ENCODE data around the gene MBD4. TPM values are rescaled to one million over a fixed set of nuclear protein-coding genes. Genes with fewer than 3 reads are reported as not detected.
"Not testable (repeated sequence)": the region's sequence is repeated elsewhere in the genome, so short reads cannot be mapped to it uniquely, and the experiment has no call there.

The MBD4 gene
- 20.8 and 34.7 TPM in 2 replicates for total RNA-seq

DNA sequence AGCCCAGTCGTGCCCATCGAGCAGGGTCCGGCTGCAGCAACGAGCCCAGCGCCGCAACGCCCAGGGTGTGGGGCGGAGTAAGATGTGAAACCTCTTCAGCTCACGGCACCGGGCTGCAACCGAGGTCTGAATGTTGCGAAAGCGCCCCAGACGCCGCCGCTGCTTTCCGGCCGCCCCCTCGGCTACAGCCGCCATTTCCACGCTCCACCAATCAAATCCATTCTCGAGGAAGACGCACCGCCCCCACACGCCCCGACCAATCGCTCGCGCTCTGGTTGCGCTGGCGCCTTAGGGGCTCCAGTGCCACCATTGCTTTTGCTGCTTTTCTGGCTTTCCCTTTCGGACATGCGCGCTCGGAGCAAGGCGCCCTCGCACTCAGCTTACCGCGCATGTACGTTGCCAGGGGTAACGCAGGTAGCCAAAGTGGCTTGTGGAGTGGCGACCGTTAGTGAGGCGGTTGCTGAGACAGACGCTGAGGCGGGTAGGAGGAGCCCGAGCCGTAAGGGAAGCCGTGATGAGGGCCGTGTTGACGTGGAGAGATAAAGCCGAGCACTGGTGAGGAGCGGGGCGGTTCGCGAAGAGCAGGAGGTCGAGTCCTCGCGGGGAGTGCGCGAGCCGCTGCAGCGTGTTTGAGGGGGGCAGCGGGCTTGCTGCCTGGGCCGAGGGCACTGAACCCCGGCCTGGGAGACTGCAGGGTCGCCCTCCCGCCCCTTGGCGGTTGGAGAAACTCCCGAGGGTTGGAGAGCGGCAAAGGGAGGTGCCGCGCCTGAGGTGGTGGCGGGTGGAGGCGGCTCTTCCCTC, at the start of gene MBD4, which contains the start of gene IFT122:
Gene MBD4 (minus strand): TSS at position 132 of the 801 bp plus-strand sequence. CDS start 115 bp downstream, at position 17.
Gene IFT122 (plus strand): TSS at position 408 of the 801 bp plus-strand sequence. CDS start 107 bp downstream, at position 515.
- peak; percentile 98 for DNase-seq (ENCODE audit: low read depth)

DNA sequence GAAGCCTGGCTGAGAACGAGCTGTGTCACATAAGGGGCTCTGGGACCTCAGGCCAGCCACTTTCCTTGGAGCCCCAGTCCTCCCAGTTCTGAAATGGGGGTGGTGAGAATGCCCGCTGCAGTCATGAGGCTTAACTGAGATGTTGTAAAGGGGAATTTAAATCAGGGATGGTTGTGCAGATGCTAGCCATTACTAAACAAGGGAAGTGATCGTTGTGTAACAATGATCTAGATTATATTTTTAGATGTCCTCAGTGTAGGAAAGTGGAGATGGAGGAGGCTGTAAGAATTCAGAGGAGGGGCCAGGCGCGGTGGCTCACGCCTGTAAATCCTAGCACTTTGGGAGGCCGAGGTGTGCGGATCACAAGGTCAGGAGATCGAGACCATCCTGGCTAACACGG, 49.5 kb upstream of the MBD4 start:
- not testable (repeated sequence) for DNase-seq (ENCODE audit: low read depth)

DNA sequence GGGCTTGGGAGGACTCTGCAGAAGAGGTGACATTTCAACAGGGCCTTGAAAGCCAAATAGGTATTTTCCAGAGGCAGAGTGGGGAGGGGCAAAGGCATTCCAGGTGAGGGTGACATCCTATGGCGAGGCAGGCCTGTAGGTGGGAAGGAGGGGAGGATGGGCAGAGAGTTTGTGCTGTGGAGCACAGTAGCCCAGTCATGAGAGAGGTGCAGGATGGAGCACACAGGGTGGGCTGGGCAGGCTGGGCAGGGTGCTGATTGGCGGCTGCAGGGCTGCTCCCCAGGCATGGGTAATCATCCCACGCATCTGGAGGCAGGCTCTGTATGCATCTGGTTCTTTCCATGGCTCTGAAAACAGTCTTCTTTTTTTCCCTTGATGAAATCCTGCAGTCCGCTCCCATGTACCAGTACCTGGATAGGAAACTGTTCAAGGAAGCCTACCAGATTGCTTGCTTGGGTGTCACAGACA, 48.2 kb upstream of the MBD4 start:
- not testable (repeated sequence) for DNase-seq (ENCODE audit: low read depth)

DNA sequence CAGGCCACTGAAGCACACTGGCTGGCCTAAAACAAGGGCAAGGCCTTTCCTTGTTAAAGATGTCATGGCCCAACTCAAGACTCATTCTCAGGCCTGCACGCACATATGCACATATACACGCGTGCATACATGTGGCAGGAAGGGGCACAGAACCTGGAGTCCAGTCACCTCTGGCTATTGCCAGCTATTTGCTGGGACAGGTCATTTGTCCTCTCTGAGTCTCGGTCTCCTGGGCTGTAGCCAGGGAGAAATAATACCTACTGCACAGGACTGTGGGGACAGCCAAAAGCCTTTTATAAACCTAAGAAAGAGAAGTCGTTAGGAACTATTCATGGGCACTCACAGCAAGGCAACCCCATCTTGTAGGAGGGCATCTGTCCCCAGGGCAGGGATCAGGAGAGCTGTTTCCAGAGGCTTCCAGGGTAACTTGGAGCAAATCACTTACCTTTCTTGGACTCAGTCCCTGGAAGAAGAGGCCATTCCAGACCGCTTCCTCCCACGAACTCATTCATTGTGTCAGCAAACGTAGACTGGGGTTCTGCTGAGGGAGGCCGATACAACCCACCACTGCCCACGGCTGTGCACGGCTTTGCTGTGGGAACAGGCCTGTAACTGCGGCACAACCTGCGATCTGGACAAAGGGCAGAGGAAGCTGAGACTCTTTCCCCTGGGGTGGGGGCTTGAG, 47.6 kb upstream of the MBD4 start:
- no peak for DNase-seq (ENCODE audit: low read depth)

DNA sequence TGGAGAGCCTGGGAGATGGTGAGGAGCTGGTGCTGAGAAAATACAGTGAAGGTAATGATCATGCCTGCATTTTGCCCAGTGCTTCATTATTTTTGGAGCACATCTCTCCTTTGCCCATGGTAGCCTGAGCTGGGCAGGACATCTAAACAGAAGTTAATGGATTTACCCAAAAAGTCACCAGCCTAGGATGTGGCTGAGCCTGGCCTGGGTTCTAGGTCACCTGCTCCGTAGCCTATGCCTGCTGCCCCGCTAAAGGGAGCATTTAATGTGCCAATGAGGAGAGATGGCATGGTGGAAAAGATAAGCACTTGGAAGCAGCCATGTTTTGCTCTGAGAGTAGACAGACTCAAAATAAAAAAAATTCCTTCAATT, 46.9 kb upstream of the MBD4 start:
- no peak for DNase-seq (ENCODE audit: low read depth)

DNA sequence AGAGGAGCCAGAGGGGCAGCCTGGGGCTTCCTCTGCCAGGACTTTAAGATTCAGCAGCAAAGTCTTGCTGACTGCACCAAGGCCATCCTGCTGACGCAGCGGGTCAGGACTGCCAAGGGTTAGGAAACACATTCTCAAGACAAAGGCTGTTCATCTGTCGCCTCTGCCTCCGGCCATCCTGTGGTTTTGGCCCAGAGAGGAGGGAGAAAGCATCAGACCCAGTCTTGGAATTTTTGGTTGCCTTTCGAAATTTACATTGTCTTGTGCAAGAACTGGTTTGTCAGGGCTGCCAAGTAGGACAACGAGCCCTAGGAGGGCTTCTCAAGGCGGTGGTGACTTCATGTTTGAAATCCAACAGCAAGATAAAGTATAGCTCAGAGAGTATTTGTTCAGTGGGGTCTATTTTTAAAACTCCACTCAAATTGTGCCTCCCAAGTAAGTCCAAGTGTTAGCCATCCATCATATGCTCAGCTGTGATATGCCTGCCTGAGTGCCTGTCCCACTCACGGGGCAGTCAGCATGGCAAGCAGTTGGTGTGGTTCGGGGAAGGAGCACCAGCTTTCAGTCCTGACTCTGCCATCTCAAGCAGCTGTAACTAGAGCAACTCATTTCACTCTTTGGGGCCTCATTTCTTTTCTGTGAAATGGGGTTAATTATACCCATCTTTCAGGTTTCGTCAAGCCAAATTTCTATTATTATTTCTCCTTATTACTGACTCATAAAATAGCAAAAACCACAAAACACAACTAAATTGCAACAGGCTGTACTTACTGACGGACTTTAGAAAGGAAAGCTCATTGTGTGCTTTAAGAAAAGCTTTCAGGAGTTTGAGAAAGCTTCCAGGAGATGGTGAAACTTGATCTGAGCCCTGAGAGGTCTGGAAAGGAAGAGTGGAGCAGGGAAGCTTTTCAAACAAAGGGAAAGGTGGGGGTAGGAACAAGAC, 46.2 kb upstream of the MBD4 start:
- DNase-seq (ENCODE audit: low read depth), result peak; percentile 86

DNA sequence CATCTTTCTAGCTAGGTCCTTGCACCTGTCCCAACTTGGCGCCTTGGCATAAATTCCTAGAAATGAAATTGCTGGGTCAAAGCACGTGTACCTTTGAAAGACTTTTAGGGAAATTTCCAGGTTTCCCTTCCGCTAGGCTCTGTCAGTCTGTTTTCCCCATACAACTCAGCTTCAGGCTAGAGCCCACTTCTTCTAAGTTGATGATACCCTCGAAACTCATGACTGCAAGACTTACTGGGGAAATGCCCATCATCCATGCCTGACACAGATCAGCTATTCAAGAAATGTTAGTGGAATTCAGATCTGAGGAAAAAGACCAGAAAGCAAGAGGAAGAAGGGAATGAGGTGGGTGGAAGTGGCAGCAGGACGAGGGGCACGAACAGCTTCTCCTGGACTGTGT, 45.4 kb upstream of the MBD4 start:
- not testable (repeated sequence) for DNase-seq (ENCODE audit: low read depth)

DNA sequence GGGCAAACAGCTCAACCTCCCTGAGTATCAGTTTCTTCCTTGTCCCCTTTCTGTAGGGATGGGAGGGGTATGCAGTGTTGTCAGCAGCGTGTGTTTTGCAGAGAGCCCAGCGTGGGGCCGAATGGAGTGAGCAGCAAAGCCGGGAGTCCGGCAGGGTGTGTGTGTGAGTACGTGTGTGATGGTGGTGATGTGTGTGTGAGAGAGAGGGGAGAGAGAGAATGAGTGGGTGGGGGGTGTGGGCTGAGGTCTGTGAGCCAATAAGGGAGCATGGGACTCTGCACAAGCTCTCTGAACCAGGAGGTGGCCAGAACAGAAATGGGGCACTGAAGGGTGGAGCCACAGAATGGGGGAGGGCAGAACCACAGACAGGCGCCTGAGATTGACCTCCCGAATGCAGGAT, 44.1 kb upstream of the MBD4 start:
- DNase-seq (ENCODE audit: low read depth), result no peak

DNA sequence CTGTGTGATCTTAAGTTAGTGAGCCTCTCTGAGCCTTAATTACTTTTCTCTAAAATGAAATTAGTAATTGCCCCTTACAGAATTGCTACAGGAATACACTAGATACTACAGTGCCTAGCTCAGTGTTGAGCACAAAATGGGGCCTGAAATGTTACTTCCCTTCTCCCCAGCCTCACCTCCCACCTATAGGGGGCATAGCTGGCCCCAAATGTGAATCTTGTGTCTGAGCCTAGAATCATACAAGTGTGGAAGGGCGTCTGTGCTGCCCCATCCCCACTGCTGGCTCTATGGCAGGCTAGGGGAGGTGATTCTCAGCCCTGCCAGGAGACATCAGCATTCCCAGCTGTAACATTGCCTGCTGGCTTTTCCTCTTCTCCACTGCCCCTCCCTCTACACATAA, 43.0 kb upstream of the MBD4 start:
- no peak for DNase-seq (ENCODE audit: low read depth)

DNA sequence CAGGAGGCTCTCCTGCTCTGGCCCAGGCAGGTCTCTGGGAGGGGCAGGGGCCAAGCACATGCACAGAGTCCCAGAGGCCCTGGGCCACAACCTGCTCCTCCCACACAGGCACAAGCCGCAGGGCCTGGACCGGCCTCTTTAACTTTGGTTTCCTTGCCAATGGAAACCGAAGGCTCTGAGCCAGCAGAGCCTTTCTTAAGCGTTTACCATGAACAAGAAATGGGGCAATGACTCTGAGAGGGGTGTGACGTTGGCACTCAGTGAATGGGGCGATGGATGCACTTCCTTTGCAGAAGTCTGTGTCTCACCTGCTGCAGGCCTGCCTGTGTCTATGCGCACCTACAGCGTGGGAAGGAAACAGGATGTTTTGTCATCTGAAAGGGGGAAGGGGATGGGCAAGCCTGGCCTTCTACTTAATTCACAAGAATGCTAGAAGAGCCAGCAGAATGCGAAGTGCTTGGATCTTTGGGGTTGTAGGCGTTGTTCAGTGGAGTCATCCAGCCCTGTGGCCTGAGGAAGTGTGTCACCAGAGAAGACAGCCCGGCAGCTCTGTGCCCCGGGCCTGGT, 42.1 kb upstream of the MBD4 start:
- DNase-seq (ENCODE audit: low read depth), result no peak

DNA sequence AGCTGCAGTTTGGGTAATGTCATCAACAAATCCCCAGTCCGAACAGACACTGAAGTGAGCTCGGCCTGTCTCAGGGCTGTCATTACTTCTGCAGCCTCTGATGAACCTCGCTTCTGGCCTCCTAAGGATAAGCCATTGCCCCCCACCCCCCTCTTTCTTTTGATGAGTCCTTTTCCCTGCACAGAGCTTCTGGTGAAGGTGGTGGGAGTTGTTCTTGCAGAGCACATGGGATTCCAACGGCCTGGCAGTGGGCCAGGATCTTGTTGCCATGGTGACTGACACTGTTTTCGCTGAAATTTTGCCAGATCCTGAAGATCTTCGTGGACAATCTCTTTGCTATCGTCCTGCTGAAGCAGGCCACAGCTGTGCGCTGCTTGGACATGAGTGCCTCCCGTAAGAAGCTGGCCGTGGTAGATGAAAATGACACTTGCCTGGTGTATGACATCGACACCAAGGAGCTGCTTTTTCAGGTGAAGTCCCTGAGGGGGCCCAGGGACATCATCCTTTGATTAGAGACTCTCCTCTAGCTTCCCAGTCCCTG, 41.5 kb upstream of the MBD4 start:
- DNase-seq (ENCODE audit: low read depth), result not testable (repeated sequence)

DNA sequence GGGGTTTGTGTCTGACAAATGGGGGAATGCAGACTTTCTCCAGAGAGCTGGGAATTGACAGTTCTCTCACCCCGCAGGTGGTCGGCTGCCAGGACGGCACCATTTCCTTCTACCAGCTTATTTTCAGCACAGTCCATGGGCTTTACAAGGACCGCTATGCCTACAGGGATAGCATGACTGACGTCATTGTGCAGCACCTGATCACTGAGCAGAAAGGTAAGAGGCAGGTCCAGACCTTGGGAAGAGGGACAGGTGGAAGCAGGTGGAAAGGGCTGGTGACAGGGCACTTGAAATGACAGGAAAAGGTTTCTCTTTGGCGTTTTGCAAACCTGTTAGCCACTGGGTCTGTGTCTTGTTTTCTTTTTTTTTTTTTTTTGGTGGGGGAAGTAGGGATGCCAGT, 36.8 kb upstream of the MBD4 start:
- DNase-seq (ENCODE audit: low read depth), result no peak

DNA sequence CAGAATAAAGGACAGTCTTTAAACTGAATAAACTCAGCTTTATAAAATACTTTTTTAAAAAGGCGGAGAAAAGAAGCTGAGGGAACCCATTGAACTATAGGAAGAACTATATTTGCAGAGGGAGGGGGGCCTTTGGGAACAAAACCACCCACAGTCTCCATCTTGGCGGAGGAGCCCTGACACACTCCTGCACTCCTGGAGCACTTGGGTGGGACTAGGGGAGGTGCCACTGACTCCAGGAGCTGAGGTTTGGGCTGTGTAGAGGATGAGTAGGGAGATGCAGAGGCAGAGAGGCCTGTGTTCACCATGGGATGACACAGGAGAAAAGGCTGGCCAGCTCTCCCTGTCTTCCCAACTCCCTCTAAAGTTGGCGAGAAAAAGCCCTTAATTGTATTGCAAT, 36.1 kb upstream of the MBD4 start:
- DNase-seq (ENCODE audit: low read depth), result no peak

DNA sequence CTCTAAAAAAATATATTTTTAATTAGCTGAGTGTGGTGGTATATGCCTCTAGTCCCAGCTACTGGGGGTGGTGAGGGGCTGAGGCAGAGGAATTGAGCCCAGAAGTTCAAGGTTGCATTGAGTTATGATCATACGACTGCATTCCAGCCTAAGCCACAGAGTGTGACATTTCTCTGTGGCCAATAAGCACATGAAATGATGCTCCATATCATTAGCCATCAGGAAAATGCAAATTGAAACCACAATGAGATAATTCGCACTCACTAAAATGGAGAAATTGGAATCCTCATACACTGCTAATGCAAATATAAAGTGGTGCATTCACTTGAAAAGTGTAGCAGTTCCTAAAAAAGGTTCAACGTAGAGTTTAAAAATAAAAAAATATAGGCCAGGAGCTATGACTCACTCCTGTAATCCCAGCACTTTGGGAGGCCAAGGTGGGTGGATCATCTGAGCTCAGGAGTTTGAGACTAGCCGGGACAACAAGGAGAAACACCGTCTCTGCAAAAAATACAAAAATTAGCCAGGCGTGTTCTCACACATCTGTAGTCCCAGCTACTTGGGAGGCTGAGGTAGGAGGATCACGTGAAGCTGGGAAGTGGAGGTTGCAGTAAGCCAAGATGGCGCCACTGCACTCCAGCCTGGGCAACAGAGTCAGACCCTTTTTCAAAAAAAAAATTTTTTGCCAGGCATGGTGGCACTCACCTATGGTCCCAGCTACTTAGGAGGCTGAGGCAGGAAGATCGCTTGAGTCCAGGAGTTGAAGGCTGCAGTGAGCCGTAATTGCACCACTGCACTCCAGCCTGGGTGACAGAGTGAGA, 35.4 kb upstream of the MBD4 start:
- no peak for DNase-seq (ENCODE audit: low read depth)

DNA sequence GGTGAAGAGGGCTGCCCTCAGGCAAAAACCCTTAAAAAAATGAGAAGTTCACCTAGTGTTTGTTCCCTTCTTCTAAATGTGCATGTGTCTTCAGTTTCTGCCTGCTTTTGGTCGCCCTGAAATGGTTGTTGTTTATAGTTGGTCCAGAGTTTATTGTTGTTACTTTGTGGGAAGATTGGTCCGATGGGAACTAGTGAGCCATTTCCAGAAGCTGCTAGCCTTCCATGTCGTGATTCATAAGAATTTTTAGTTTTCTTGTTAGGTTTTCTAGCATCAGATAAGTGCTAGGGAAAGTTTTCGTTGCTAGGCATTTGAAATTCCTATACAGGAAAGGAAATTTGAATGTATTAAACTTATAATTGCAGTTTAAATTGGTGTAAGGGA, 34.0 kb upstream of the MBD4 start:
- DNase-seq (ENCODE audit: low read depth), result no peak

DNA sequence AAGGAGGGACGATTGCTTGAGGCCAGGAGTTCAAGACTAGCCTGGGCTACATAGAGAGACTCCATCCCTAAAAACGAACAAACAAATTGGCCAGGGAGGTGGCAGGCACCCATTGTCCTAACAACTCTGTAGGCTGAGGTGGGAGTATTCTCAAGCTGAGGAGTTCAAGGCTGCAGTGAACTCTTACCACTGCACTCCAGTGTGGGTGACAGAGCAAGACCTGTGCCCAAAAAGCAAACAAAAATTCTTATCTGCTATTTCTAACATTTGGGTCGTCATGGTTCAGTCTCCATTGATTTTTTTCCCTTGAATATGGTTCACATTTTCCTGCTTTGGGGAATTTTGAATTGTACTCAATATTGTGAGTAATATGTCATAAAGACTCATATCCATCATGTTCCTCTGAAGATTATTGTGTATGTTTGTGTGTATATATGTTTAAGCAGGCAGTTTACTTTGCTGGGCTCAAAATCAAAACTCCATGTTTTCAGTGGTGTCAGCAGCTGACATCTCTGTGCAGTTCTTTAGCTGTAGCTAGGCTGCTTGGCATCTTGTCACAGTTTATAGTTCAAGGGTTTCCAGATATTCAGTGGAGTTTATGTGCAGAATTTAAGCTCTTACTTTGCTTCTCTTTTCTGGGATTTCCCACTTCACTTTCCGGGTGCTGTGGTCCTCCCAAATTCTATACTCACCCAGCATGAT, 33.5 kb upstream of the MBD4 start:
- DNase-seq (ENCODE audit: low read depth), result no peak

DNA sequence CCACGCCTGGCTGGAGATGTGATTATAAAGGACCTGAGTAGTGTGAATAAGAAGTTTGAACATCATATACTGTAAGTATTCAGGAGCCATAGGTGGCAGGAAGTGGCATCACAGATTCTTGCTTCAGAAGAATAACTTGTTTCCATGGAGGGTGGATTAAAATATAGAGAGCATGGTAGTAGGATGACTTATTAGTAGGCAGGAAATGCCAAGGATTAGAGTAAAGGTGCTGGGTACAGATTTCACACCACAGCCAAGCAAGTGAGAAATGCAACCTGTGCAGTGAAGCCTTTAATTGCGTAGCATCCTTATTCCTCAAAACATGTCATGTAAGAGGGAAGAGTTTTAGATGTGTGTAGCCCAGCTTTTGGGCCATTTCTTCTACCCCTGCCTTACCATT, 31.1 kb upstream of the MBD4 start:
- DNase-seq (ENCODE audit: low read depth), result peak; percentile 33

DNA sequence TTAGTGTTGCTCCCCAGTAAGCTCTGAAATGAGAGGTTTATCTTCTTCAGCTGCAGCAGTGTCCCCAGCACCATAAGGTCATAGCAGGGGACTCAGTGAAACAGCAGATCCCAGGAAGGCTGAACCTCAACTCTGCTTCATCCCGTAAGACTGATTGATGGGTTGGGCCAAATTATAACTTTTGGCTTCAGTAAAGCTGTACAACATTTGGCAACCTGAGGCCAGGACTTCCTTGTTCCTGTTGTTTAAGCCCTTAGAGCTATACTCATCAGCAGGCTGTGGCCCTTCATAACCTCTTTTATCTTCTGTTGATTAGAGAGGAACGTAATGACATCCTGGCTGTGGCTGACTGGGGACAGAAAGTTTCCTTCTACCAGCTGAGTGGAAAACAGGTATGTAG, 29.3 kb upstream of the MBD4 start:
- no peak for DNase-seq (ENCODE audit: low read depth)

DNA sequence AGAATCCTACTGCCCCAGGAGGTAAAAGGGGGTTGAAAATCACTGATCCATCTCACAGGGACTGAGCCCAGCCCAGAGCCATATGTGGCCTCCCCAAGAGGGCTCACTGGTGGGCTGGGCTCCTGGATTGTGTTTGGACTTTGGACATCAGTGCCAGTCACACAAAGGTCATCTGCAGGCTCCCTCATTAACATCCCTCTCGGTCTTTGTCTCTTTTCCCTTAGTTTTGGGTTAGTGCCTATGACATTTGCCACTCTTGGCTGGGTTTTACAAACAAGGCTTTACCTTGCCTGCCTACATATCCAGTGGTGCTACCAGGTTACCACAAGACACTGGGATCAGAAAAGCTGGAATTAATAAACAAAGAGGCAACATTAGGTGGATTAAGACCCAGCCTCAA, 28.2 kb upstream of the MBD4 start:
- DNase-seq (ENCODE audit: low read depth), result no peak

DNA sequence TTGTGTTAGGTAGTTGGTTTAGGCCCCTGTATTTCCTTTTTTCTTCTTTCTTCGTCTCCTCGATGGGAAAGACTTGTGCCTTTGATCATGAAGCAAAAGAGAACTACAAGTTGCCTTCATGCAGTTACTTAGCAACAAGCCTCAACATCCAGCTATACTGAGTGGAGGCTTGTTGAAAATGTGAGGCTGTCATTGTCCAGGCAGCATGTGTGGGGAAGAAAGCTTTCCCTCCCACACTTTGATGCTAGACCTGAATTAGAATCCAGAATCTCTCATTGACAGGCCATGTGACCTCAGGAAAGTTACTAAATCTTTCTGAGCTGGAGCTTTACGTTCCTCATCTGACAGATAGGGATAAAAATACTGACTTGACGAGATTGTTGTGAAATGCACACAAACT, 24.0 kb upstream of the MBD4 start:
- DNase-seq (ENCODE audit: low read depth), result no peak
